Peyer's patch (tissue), 4 donors: ENCODE measurements around the gene AMDHD1. TPM values are rescaled to one million over a fixed set of nuclear protein-coding genes. Genes with fewer than 3 reads are reported as not detected.

Experiments
- DNase-seq, 3 donors: peaks; one replicate each; pipeline ENCODE4 v3.0.0-alpha.2; 2017 to 2019
- H3K27ac ChIP-seq, 4 donors: fragments of 200-600 bp; sonication (generic); one replicate each; pipeline ENCODE4 v1.5.1; 2016 to 2019
- H3K27me3 ChIP-seq, 2 donors: fragments of 200-600 bp; sonication (generic); one replicate each; pipeline ENCODE4 v1.5.1; 2019
- H3K36me3 ChIP-seq, 3 donors: fragments of 200-600 bp; sonication (generic); one replicate each; pipeline ENCODE4 v1.5.1; 2016 to 2019
- H3K4me1 ChIP-seq, 4 donors: fragments of 200-600 bp; sonication (generic); one replicate each; pipeline ENCODE4 v1.5.1; 2016 to 2019
- H3K4me3 ChIP-seq, 4 donors: fragments of 200-600 bp; sonication (generic); 1 replicate in 3 of 4; 2 replicates in 1 of 4; pipeline ENCODE4 v1.5.1; 2016 to 2019; ENCODE audit warnings: mild to moderate bottlenecking in 1 of 4
- H3K9me3 ChIP-seq, 4 donors: fragments of 200-600 bp; sonication (generic); one replicate each; pipeline ENCODE4 v1.5.1; 2016 to 2019; ENCODE audit warnings: mild to moderate bottlenecking in 1 of 4
- POLR2A ChIP-seq, 2 donors: fragments of 450-650 bp; IDR thresholded peaks; one replicate each; pipeline ENCODE4 v1.5.1; 2017; ENCODE audit warnings: antibody characterized with exemption in 2 of 2, mild to moderate bottlenecking in 2 of 2, moderate library complexity in 2 of 2
- total RNA-seq, 4 donors: library from RNA; depleted of rRNA; stranded (reverse); fragments of >200 nt; gene quantifications; one replicate each; pipeline ENCODE4 v1.1.0, GENCODE V29; 2016
- TF ChIP-seq, protein P1 (sequence below), 6 experiments: fragments of 450-650 bp in 4 of 6; fragments of 200-600 bp in 2 of 6; sonication (generic) in 1 of 6; IDR thresholded peaks; one replicate each; pipeline ENCODE4 v1.5.1; 2017 to 2019; ENCODE audit warnings: antibody characterized with exemption in 6 of 6, mild to moderate bottlenecking in 3 of 6, moderate library complexity in 1 of 6

The AMDHD1 gene
- total RNA-seq, 4 donors from 2014 or later: 1.7 to 3.5 (median 2.5) TPM; not detected in 1

DNA sequence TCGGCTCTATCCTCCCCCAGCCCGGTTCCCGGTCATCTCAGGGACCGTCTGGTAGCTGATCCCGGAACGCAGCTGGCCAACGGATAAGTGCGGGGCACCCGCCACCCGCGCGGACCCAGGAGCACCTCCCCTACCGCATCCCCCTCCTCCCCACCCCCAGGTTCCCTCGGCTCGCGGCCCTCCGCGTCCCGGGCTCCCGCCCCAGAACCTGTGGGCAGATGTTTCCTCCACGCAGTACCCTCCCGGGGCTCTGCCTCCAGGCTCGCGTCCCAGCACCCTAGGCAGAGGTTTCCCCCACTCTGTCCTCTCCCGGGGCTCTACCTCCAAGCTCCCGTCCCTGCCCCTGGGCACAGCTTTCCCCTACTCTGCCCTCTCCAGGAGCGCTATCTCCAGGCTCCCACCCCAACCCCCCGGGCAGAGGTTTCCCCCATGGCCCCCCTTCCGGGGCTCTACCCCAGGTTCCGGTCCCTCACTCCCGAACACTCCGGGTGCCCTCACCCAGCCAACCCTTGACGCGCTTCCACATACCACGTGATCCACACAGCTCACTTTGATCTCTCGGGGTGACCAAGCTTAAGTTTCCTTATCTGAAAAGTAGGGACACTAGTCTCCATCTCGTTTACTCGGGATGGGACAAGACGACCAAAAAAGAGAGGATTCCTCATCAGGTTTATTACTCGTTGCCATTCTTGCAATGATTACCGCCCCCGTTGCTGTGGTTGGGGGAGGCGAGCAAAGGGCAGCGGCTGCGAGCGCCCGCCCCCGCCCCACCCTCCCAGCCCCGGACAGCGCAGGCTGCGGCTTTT lies 404 bp upstream of the AMDHD1 start, which contains the start of gene CCDC38:
TSS of gene CCDC38 (minus strand) at position 91 of the 806 bp plus-strand sequence. CDS start 6,105 bp downstream, outside the sequence.
- TF ChIP-seq, protein P1, sequence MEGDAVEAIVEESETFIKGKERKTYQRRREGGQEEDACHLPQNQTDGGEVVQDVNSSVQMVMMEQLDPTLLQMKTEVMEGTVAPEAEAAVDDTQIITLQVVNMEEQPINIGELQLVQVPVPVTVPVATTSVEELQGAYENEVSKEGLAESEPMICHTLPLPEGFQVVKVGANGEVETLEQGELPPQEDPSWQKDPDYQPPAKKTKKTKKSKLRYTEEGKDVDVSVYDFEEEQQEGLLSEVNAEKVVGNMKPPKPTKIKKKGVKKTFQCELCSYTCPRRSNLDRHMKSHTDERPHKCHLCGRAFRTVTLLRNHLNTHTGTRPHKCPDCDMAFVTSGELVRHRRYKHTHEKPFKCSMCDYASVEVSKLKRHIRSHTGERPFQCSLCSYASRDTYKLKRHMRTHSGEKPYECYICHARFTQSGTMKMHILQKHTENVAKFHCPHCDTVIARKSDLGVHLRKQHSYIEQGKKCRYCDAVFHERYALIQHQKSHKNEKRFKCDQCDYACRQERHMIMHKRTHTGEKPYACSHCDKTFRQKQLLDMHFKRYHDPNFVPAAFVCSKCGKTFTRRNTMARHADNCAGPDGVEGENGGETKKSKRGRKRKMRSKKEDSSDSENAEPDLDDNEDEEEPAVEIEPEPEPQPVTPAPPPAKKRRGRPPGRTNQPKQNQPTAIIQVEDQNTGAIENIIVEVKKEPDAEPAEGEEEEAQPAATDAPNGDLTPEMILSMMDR (IDR thresholded peaks at IDR 0.05): no peak
- TF ChIP-seq POLR2A (IDR thresholded peaks at IDR 0.05): no peak
- Histone ChIP-seq H3K27ac (peak within 1 kb of the TSS; percentile 72 to 91 (median 78)), H3K4me3 (peak within 1 kb of the TSS; percentile 71 to 97 (median 86)), H3K4me1 (peaks cover 0 to 5% (median 0%) of the 10 kb centered on the region in 4 donors), H3K27me3 (no peaks in the 10 kb centered on the region), H3K9me3 (no peaks in the 10 kb centered on the region), H3K36me3 (no peaks in the 10 kb centered on the region)
- DNase-seq: peak; percentile 81 to 92 (median 83)

DNA sequence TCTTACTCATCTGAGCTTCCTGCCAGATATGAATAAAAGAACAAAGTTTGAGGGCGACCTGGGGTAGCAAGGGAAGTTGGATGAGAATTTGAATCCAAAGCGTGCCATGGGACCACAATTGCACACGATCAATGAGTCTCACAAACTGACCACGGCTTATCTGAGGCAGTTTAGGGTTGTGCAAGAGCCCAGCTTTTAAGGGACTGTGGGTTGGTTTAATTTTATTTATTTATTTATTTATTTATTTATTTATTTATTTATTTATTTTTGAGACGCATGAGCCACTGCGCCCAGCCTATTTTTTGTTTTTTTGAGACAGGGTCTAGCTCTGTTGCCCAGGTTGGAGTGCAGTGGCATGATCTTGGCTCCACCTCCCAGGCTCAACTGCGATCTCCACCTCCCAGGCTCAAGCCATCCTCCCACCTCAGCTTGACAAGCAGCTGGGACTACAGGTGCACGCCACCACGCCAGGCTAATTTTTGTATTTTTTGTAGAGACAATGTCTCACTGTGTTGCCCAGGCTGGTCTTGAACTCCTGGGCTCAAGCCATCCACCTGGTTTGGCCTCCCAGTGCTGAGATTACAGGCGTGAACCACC lies 1.1 kb downstream of the AMDHD1 start:
- TF ChIP-seq POLR2A (IDR thresholded peaks at IDR 0.05): no peak
- TF ChIP-seq, protein P1 (IDR thresholded peaks at IDR 0.05): no peak
- DNase-seq: no peak
- H3K27me3 ChIP-seq: no peaks in the 10 kb centered on the region
- no peak overlapping the region for H3K27ac ChIP-seq
- no peaks in the 10 kb centered on the region for H3K36me3 ChIP-seq
- peak overlapping the region in 1 of 4 donors; percentile 80 for H3K4me3 ChIP-seq
- peaks cover 0 to 5% (median 0%) of the 10 kb centered on the region in 4 donors for H3K4me1 ChIP-seq
- no peaks in the 10 kb centered on the region for H3K9me3 ChIP-seq

DNA sequence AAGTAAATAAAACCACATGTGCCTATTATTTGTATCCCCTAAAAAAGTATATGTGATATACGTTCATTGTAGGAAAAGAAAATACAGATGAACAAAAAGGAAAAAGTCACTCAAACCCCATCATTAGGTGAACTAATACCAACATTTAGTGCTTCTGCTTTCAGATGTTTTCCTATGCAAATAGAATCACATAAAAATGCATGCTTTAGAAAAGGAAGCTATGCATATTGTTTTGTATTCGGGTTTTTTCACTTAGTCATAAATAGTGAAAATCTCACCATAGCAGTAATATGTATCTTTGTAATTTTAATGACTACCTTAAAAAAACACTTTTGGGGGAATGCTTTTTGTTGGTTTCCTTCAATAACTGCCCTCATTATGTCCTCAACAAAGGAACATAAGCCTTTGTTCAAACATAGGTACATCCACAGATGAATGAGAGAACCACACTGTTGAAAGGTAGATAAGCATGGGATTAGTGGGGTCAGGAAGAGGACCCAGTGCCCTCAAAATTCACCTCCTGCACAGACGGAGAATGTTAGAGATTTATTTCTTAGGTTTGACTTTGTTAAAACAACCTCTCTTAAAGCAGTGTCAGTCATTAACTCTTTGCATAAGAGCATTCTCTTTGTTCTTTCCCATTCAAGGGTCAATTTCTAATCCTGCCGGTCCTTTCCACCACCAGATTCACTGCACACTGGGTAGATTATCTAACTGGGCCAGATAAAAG lies 6.5 kb downstream of the AMDHD1 start:
- H3K9me3 ChIP-seq: no peaks in the 10 kb centered on the region
- no peak for DNase-seq
- no peaks in the 10 kb centered on the region for H3K4me1 ChIP-seq
- H3K4me3 ChIP-seq: no peak overlapping the region
- TF ChIP-seq, protein P1 (IDR thresholded peaks at IDR 0.05): no peak
- no peak for TF ChIP-seq POLR2A (IDR thresholded peaks at IDR 0.05)
- H3K36me3 ChIP-seq: no peaks in the 10 kb centered on the region
- no peaks in the 10 kb centered on the region for H3K27me3 ChIP-seq
- H3K27ac ChIP-seq: no peak overlapping the region

DNA sequence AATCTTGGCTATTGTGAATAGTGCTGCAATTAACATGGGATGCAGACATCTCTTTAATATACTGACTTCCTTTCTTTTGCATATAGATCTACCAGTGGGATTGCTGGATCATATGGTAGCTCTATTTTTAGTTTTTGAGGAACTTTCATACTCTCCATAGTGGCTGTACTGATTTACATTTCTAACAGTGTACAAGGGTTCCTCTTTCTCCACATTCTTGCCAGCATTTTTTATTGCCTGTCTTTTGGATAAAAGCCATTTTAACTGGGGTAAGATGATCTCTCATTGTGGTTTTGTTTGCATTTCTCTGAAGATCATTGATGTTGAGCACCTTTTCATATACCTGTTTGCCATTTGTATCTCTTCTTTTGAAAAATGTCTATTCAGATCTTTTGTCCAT lies 8.4 kb downstream of the AMDHD1 start:
- no peak overlapping the region for H3K27ac ChIP-seq
- TF ChIP-seq POLR2A (IDR thresholded peaks at IDR 0.05): no peak
- TF ChIP-seq, protein P1 (IDR thresholded peaks at IDR 0.05): no peak
- no peaks in the 10 kb centered on the region for H3K4me1 ChIP-seq
- H3K9me3 ChIP-seq: no peaks in the 10 kb centered on the region
- no peaks in the 10 kb centered on the region for H3K36me3 ChIP-seq
- H3K4me3 ChIP-seq: no peak overlapping the region
- no peak for DNase-seq
- no peaks in the 10 kb centered on the region for H3K27me3 ChIP-seq

GRCh38 chr12:95953000-95953399 lies 9.9 kb downstream of the AMDHD1 start:
- no peak for TF ChIP-seq POLR2A (IDR thresholded peaks at IDR 0.05)
- TF ChIP-seq, protein P1 (IDR thresholded peaks at IDR 0.05): no peak
- no peaks in the 10 kb centered on the region for H3K4me1 ChIP-seq
- H3K27ac ChIP-seq: no peak overlapping the region
- H3K9me3 ChIP-seq: no peaks in the 10 kb centered on the region
- H3K27me3 ChIP-seq: no peaks in the 10 kb centered on the region
- DNase-seq: no peak
- H3K4me3 ChIP-seq: no peak overlapping the region
- H3K36me3 ChIP-seq: no peaks in the 10 kb centered on the region
